Mesenchymal stem cell (in vitro differentiated cells and primary cell): ENCODE measurements around the gene GBX1.

Source experiments
- DNase-seq: peaks from one replicate; pipeline ENCODE4 v3.0.0-alpha.2; 2013
- H2AFZ ChIP-seq: one replicate; pipeline ENCODE4 v1.6.1; 2013; ENCODE audit warnings: low read depth, mild to moderate bottlenecking, control low read depth, inconsistent platforms, low read length, moderate library complexity
- H2AK5ac ChIP-seq: 2 replicates; pipeline ENCODE4 v1.6.1; 2013; ENCODE audit warnings: low read length, moderate library complexity, mild to moderate bottlenecking, inconsistent platforms; ENCODE audit not compliant: severe bottlenecking
- H2BK120ac ChIP-seq: one replicate; pipeline ENCODE4 v1.6.1; 2013; ENCODE audit warnings: low read depth, mild to moderate bottlenecking, inconsistent platforms, low read length, moderate library complexity
- H2BK12ac ChIP-seq, 2 experiments: one replicate each; pipeline ENCODE4 v1.6.1; 2013; ENCODE audit warnings: inconsistent platforms in 2 of 2, low read length in 2 of 2, mild to moderate bottlenecking in 2 of 2, moderate library complexity in 2 of 2, control low read depth in 1 of 2
- H2BK15ac ChIP-seq: one replicate; pipeline ENCODE4 v1.6.1; 2013; ENCODE audit warnings: mild to moderate bottlenecking, low read depth, inconsistent platforms; ENCODE audit not compliant: poor library complexity, severe bottlenecking
- H2BK5ac ChIP-seq: 2 replicates; pipeline ENCODE4 v1.6.1; 2013; ENCODE audit warnings: low read depth, mild to moderate bottlenecking, low read length, control low read depth, inconsistent platforms; ENCODE audit not compliant: poor library complexity, severe bottlenecking
- H3K14ac ChIP-seq, 2 experiments: one replicate each; pipeline ENCODE4 v1.6.1; 2013; ENCODE audit warnings: inconsistent platforms in 2 of 2, low read length in 2 of 2, control low read depth in 1 of 2, mild to moderate bottlenecking in 1 of 2, moderate library complexity in 1 of 2
- H3K18ac ChIP-seq, 2 experiments: one replicate each; pipeline ENCODE4 v1.6.1; 2013; ENCODE audit warnings: inconsistent platforms in 2 of 2, low read length in 2 of 2, control low read depth in 1 of 2, low read depth in 1 of 2, mild to moderate bottlenecking in 1 of 2
- H3K23ac ChIP-seq, 2 experiments: one replicate each; pipeline ENCODE4 v1.6.1; 2013; ENCODE audit warnings: inconsistent platforms in 2 of 2, low read length in 2 of 2, mild to moderate bottlenecking in 2 of 2, moderate library complexity in 2 of 2, control low read depth in 1 of 2
- H3K27ac ChIP-seq: 2 replicates; pipeline ENCODE4 v1.5.1; 2013; ENCODE audit warnings: mild to moderate bottlenecking, moderate library complexity, low read length, control low read depth, inconsistent platforms; ENCODE audit not compliant: poor library complexity, severe bottlenecking
- H3K27me3 ChIP-seq, 2 experiments: 2 replicates each; pipeline versions ENCODE4 v1.6.1 to v1.7.0; 2013; ENCODE audit warnings: low read length in 2 of 2, mild to moderate bottlenecking in 2 of 2, moderate library complexity in 2 of 2, control low read depth in 1 of 2, inconsistent platforms in 1 of 2; ENCODE audit not compliant: control insufficient read depth in 1 of 2, insufficient read depth in 1 of 2
- H3K36me3 ChIP-seq, 2 experiments: 2 replicates each; pipeline versions ENCODE4 v1.6.1 to v1.7.0; 2013; ENCODE audit warnings: low read length in 2 of 2, control low read depth in 1 of 2, inconsistent platforms in 1 of 2, low read depth in 1 of 2, mild to moderate bottlenecking in 1 of 2; ENCODE audit not compliant: insufficient read depth in 2 of 2, control insufficient read depth in 1 of 2
- H3K4ac ChIP-seq, 2 experiments: one replicate each; pipeline ENCODE4 v1.6.1; 2013; ENCODE audit warnings: inconsistent platforms in 2 of 2, low read length in 2 of 2, mild to moderate bottlenecking in 2 of 2, moderate library complexity in 2 of 2, control low read depth in 1 of 2, low read depth in 1 of 2
- H3K4me1 ChIP-seq: 2 replicates; pipeline ENCODE4 v1.6.1; 2013; ENCODE audit warnings: low read depth, low read length, control low read depth; ENCODE audit not compliant: control insufficient read depth, insufficient read depth
- H3K4me2 ChIP-seq: 2 replicates; pipeline ENCODE4 v1.6.1; 2013; ENCODE audit warnings: low read length, mild to moderate bottlenecking, inconsistent platforms; ENCODE audit not compliant: poor library complexity, severe bottlenecking
- H3K4me3 ChIP-seq, 2 experiments: 2 replicates each; pipeline versions ENCODE4 v1.5.1 to v1.7.0; 2013; ENCODE audit warnings: low read length in 2 of 2, mild to moderate bottlenecking in 2 of 2, control low read depth in 1 of 2, low read depth in 1 of 2; ENCODE audit not compliant: insufficient read depth in 1 of 2
- H3K79me1 ChIP-seq: replicated peaks from 2 replicates; pipeline ENCODE4 v1.6.1; 2013; ENCODE audit warnings: mild to moderate bottlenecking, control low read depth, low read length, inconsistent platforms; ENCODE audit not compliant: poor library complexity, severe bottlenecking
- H3K9ac ChIP-seq: 2 replicates; pipeline ENCODE4 v1.7.0; 2013; ENCODE audit warnings: mild to moderate bottlenecking, low read length, moderate library complexity
- H3K9me3 ChIP-seq: 2 replicates; pipeline ENCODE4 v1.7.0; 2013; ENCODE audit warnings: mild to moderate bottlenecking, low read length; ENCODE audit not compliant: control insufficient read depth
- H4K8ac ChIP-seq: one replicate; pipeline ENCODE4 v1.6.1; 2013; ENCODE audit warnings: inconsistent platforms, mild to moderate bottlenecking, low read length, moderate library complexity
- H4K91ac ChIP-seq: one replicate; pipeline ENCODE4 v1.6.1; 2013; ENCODE audit warnings: mild to moderate bottlenecking, low read length, inconsistent platforms
- WGBS: methylation state at CpG from one replicate; pipeline ENCODE4 v1.1.7; 2013; ENCODE audit warnings: mixed read lengths; 5-methylcytosine and 5-hydroxymethylcytosine counted together

The GBX1 gene

DNA sequence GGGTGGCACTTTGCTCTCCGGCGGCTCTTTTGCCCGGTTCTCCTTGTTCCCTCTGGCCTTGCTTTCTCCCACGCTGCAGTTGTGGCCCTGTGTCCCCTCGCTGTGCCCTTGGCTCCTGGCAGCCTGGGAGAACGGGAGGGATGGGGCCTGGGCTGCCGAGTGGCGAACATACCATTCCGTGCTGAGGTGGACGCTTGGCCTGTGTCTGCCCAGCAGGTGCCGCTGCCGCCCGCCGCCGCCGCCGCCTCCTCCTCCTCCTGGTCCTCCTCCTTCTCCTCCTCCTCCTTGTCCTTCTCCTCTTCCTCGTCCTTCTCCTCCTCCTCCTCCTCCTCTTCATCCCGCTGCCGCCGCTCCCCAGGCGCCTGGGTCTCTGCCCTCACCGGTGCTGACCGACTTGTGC is 45.2 kb downstream of the GBX1 start:
- no peak overlapping the region for H4K8ac ChIP-seq
- H3K4me2 ChIP-seq: no peak overlapping the region
- no peaks in the 10 kb centered on the region for H3K27me3 ChIP-seq
- peaks cover 48% of the 10 kb centered on the region for H3K79me1 ChIP-seq
- H3K9me3 ChIP-seq: no peaks in the 10 kb centered on the region
- no peak overlapping the region for H3K4ac ChIP-seq
- peaks cover 27% of the 10 kb centered on the region for H3K4me1 ChIP-seq
- no peak overlapping the region for H2BK5ac ChIP-seq
- H3K27ac ChIP-seq: no peak overlapping the region
- H3K4me3 ChIP-seq: no peak overlapping the region
- no peak overlapping the region for H2BK120ac ChIP-seq
- H3K23ac ChIP-seq: no peak overlapping the region
- H2BK12ac ChIP-seq: peak overlapping the region in 1 of 2 experiments; percentile 12
- H4K91ac ChIP-seq: no peak overlapping the region
- H2AFZ ChIP-seq: no peak overlapping the region
- H3K36me3 ChIP-seq: peaks cover 71 to 85% of the 10 kb centered on the region in 2 experiments
- WGBS: 84% methylated on average over 24 of the region's 24 CpGs
- H3K9ac ChIP-seq: no peak overlapping the region
- no peak overlapping the region for H3K18ac ChIP-seq
- no peak overlapping the region for H2BK15ac ChIP-seq
- H2AK5ac ChIP-seq: no peak overlapping the region
- H3K14ac ChIP-seq: no peak overlapping the region
- no peak for DNase-seq

DNA sequence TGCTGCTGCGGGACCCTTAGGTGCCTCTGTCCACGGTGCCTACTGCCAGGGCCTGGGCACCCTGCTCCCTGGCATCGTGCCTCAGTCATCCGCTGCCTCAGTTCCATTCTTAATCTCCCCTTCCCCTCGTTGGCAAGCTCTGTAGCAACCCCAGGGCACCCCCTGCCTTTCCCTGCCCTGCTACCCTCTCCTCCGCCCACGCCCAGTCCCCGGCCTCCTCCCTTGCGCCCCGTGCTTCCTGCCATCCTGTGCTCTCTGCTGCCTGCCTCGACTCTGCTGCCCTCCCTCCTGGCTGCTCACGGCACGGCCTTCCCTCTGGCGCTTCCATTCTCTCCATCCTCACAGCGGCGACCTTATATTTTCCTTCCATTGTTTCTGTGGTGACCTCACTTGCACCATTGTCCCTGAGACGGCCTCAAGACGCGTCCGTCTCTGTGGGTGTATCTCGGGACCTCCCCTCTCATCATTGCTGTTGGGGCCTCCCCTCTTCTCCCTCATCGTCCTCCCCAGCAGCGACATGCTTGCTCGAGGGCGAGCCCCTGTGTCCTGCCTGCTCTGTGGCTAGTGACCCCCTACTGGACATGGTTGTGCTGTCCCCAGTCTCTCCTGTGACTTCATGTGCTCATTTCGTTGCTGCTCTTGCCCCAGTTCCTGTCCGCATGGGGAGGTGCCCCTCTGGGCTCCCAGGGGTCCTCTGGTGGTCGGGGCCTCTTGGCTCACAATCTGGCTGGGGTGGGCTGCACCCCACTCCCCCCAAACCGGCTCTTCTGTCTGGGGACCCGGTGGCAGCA is 45.9 kb downstream of the GBX1 start:
- Histone ChIP-seq H3K4me1 (peaks cover 28% of the 10 kb centered on the region), H3K79me1 (peaks cover 47% of the 10 kb centered on the region), H3K36me3 (peaks cover 66 to 86% of the 10 kb centered on the region in 2 experiments), H3K14ac (no peak overlapping the region), H3K23ac (no peak overlapping the region), H4K8ac (no peak overlapping the region), H2AK5ac (no peak overlapping the region), H2AFZ (no peak overlapping the region), H2BK120ac (no peak overlapping the region), H3K4me2 (no peak overlapping the region), H3K9ac (no peak overlapping the region), H3K4me3 (no peak overlapping the region), H3K9me3 (no peaks in the 10 kb centered on the region), H3K27ac (no peak overlapping the region), H2BK5ac (no peak overlapping the region), H2BK15ac (no peak overlapping the region), H3K27me3 (no peaks in the 10 kb centered on the region), H3K4ac (no peak overlapping the region), H3K18ac (no peak overlapping the region), H2BK12ac (no peak overlapping the region), H4K91ac (no peak overlapping the region)
- 94% methylated on average over 30 of the region's 30 CpGs for WGBS
- no peak for DNase-seq

DNA sequence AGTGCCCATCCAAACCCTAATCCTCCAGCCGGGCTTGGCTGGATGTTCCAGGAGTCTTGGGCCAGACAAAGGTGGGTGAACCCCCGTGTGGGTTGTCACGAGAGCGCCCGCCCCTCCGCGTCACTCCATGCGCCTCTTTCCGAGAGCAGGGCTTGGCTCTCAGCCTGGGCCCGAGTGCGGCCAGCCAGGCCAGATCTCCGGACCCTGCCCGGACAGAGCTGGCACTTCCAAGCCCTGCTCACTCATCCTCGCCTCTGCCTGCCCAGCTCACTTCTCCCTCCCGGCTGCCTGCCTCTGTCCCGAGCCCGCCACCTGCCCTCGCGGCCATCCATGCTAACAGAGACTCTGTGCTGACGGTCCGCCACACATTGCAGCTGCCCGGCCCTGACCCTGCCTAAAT is 46.6 kb downstream of the GBX1 start:
- H3K23ac ChIP-seq: no peak overlapping the region
- no peak overlapping the region for H2BK12ac ChIP-seq
- H3K36me3 ChIP-seq: peaks cover 66 to 90% of the 10 kb centered on the region in 2 experiments
- no peaks in the 10 kb centered on the region for H3K27me3 ChIP-seq
- H2AFZ ChIP-seq: no peak overlapping the region
- no peak overlapping the region for H4K91ac ChIP-seq
- H3K4ac ChIP-seq: no peak overlapping the region
- no peak overlapping the region for H3K4me2 ChIP-seq
- H2BK5ac ChIP-seq: no peak overlapping the region
- 96% methylated on average over 22 of the region's 22 CpGs for WGBS
- peaks cover 29% of the 10 kb centered on the region for H3K4me1 ChIP-seq
- no peak overlapping the region for H3K14ac ChIP-seq
- H4K8ac ChIP-seq: no peak overlapping the region
- peaks cover 53% of the 10 kb centered on the region for H3K79me1 ChIP-seq
- H2AK5ac ChIP-seq: no peak overlapping the region
- H3K18ac ChIP-seq: no peak overlapping the region
- H3K9ac ChIP-seq: no peak overlapping the region
- no peak for DNase-seq
- H3K27ac ChIP-seq: no peak overlapping the region
- no peaks in the 10 kb centered on the region for H3K9me3 ChIP-seq
- no peak overlapping the region for H3K4me3 ChIP-seq
- H2BK120ac ChIP-seq: no peak overlapping the region
- H2BK15ac ChIP-seq: no peak overlapping the region

DNA sequence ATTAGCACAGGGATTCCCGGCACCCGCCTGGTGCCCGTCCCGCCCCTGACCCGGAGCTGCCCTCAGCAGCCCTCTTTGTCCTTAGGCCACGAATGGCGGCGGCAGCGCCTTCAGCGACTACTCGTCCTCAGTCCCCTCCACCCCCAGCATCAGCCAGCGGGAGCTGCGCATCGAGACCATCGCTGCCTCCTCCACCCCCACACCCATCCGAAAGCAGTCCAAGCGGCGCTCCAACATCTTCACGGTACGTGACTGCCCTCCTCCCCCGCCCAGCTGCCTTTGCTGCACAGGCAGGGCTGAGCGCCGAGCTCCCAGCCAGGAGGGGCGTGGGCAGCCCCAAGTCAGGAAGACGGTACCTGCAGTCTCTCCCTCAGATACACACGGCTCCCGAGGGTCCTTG is 47.6 kb downstream of the GBX1 start:
- Histone ChIP-seq H2AFZ (no peak overlapping the region), H3K4ac (no peak overlapping the region), H2BK5ac (no peak overlapping the region), H2BK12ac (no peak overlapping the region), H3K14ac (no peak overlapping the region), H3K9me3 (no peaks in the 10 kb centered on the region), H3K4me2 (no peak overlapping the region), H2AK5ac (no peak overlapping the region), H3K23ac (no peak overlapping the region), H3K36me3 (peaks cover 61 to 88% of the 10 kb centered on the region in 2 experiments), H2BK120ac (no peak overlapping the region), H2BK15ac (no peak overlapping the region), H3K9ac (no peak overlapping the region), H3K4me3 (no peak overlapping the region), H4K91ac (peak overlapping the region; percentile 47), H3K27me3 (no peaks in the 10 kb centered on the region), H3K18ac (no peak overlapping the region), H3K79me1 (peaks cover 54% of the 10 kb centered on the region), H3K4me1 (peaks cover 25% of the 10 kb centered on the region), H4K8ac (peak overlapping the region; percentile 21), H3K27ac (no peak overlapping the region)
- no peak for DNase-seq
- WGBS: 95% methylated on average over 25 of the region's 27 CpGs
